VCaP (cell line): ENCODE results near the gene UBA5.

Experiments used
- H3K27ac ChIP-seq: fragments of 450-650 bp; 2 replicates; pipeline ENCODE4 v1.5.1; 2017
- TF ChIP-seq, protein P1 (sequence below): fragments of 450-650 bp; conservative IDR thresholded peaks from 2 replicates; pipeline ENCODE4 v1.5.1; 2017; ENCODE audit warnings: mild to moderate bottlenecking, moderate library complexity

The UBA5 gene

DNA sequence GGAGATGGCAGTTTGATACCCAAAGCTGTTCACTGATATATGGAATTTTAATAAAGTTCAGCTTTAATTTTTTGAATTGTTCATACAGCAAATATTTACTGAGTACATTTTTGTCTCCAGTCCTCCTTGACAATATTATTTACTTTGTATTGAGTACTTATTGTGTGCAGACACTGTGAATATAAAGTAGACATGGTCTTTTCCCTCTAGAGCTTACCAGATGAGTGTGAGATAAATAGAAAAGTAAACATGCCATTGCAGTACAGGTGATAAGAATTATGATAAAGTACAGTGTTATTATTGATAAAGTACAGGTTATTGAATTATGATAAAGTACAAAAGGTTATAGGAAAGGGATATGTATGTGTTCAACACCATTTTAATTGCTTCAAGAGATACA, 2.1 kb downstream of the UBA5 start:
- H3K27ac ChIP-seq: peak overlapping the region; percentile 94; the same call in 1 of the 2 replicates
- TF ChIP-seq, protein P1, sequence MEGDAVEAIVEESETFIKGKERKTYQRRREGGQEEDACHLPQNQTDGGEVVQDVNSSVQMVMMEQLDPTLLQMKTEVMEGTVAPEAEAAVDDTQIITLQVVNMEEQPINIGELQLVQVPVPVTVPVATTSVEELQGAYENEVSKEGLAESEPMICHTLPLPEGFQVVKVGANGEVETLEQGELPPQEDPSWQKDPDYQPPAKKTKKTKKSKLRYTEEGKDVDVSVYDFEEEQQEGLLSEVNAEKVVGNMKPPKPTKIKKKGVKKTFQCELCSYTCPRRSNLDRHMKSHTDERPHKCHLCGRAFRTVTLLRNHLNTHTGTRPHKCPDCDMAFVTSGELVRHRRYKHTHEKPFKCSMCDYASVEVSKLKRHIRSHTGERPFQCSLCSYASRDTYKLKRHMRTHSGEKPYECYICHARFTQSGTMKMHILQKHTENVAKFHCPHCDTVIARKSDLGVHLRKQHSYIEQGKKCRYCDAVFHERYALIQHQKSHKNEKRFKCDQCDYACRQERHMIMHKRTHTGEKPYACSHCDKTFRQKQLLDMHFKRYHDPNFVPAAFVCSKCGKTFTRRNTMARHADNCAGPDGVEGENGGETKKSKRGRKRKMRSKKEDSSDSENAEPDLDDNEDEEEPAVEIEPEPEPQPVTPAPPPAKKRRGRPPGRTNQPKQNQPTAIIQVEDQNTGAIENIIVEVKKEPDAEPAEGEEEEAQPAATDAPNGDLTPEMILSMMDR: no peak

DNA sequence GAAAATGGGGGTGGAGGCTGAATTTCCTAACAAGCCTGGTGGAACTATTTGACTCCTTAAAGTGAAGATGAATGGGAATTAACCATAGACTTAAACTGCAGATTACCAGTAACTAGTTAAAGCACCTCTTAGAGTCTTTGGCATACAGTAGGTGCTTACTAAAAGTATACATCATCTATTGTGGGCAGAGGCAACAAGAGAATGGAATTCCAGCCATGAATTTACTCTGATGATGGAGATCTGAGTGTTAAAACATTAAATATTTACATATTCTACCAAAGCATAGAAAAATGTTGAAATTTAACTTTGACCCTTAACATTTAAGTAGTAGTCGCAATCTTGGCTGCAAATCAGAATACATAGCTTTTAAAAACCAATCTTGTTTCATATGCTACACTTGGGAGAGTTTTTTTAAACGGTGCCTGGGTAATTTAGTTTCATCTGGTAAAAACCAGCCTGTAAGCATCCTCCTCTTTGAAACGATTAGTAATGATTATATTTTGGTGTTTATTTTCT, 5.2 kb downstream of the UBA5 start:
- TF ChIP-seq, protein P1: no peak
- no peak overlapping the region for H3K27ac ChIP-seq

DNA sequence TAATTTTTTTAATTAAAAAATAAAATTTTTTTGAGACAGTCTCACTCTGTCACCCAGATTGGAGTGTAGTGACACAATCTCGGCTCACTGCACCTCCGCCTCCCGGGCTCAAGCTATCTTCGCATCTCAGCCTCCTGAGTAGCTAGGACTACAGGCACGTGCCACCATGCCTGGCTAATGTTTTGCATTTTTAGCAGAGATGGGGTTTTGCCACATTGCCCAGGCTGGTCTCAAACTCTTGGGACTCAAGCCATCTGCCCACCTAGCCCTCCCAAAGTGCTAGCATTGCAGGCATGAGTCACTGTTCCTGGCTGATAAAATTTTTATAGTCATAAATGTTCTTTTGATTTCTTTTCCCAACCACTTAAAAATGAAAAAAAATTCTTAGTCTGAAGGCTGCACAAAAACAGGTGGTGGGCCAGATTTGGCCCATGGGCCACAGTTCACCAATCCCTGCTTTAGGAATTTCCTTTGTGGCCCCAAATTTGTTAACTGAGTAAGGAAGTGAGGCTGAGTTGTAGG, 9.2 kb downstream of the UBA5 start:
- TF ChIP-seq, protein P1: no peak
- no peak overlapping the region; the same call in 1 of the 2 replicates for H3K27ac ChIP-seq

DNA sequence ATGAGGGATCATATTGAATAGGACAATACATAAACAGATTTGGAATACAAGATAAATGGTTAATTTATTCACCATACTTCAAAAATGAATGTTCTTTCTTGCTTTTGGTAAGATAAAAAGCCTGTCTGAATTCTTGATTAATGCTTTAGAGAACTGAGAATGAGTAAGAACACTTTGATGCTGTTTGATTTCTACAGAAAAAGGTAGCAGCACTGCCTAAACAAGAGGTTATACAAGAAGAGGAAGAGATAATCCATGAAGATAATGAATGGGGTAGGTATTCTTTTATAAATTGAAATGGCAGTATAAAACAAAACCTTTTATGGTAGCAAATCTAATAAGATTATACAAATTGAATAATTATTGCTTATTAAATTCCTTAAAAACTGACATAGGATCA, 15.3 kb downstream of the UBA5 start:
- TF ChIP-seq, protein P1: no peak
- no peak overlapping the region for H3K27ac ChIP-seq

DNA sequence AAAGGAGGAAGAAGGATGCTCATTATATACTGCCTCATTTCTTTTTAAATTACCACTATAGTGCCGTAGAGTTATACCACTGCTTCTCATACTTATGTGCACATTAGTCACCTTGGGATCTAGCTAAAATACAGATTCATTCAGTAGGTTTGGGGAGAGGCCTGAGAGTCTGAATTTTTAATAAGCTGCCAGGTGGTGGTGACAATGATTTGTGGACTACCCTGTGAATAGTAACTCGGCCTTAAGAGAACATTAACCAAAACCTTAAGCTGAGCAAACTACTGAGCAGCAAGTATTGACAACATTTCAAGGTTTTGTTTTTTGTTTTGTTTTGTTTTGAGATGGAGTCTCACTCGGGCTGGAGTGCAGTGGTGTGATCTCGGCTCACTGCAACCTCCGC, 19.8 kb downstream of the UBA5 start:
- TF ChIP-seq, protein P1: no peak
- H3K27ac ChIP-seq: no peak overlapping the region

DNA sequence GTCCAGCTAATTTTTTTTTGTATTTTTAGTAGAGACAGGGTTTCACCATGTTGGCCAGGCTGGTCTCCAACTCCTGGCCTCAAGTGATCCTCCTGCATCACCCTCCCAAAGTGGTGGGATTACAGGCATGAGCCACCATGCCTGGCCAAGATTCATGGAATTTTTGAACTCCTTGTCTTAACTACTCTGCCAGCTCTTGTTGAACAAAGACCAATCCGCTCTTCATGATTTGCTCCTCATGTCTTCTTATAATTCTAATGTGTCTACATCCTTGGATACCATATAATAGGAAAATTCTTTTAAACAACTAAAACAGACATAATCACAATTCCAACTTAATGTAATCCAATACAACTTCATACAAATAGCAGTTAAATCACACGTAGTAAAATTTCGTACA, 21.3 kb downstream of the UBA5 start:
- TF ChIP-seq, protein P1: no peak
- no peak overlapping the region for H3K27ac ChIP-seq

DNA sequence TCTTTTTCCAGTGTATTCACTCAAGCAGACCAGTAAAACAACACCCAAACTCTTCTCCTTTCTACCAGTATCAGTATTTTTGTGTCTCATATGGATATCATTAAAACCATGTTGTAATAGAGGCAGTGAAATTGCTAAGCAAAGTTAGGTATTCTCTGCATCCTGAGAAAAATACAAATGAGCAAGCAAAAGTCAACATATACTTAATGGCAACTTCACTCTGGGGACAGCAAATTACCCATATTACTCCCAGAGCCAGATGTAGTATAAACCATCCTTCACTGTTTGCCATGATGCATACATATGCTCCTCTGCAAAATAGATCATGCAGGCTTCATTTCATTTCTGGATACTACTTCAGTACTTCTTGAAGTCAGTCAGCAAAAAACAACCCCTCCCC, 22.1 kb downstream of the UBA5 start:
- H3K27ac ChIP-seq: no peak overlapping the region
- TF ChIP-seq, protein P1: no peak
